Karpas-422 (cell line): Measurements from ENCODE around the gene COL13A1. TPM values are rescaled to one million over a fixed set of nuclear protein-coding genes. Genes with fewer than 3 reads are reported as not detected.

Experiments
- DNase-seq: peaks from one replicate; pipeline ENCODE4 v3.0.0-alpha.2; 2015
- H2AFZ ChIP-seq: fragments of 200-600 bp; sonication (generic); 2 replicates; pipeline ENCODE4 v1.6.1; 2014; ENCODE audit warnings: antibody characterized with exemption, low read length, mixed read lengths
- H3K27ac ChIP-seq: fragments of 200-600 bp; sonication (generic); 2 replicates; pipeline ENCODE4 v1.5.1; 2014; ENCODE audit warnings: mild to moderate bottlenecking, low read length, moderate library complexity
- H3K27me3 ChIP-seq: fragments of 200-600 bp; sonication (generic); 2 replicates; pipeline ENCODE4 v1.6.1; 2014; ENCODE audit warnings: low read length, mixed read lengths
- H3K36me3 ChIP-seq: fragments of 200-600 bp; sonication (generic); 2 replicates; pipeline ENCODE4 v1.6.1; 2014; ENCODE audit warnings: low read length, mixed read lengths; ENCODE audit not compliant: insufficient read depth
- H3K4me1 ChIP-seq: fragments of 200-600 bp; sonication (generic); 2 replicates; pipeline ENCODE4 v1.6.1; 2014; ENCODE audit warnings: mild to moderate bottlenecking, low read length, mixed read lengths
- H3K4me2 ChIP-seq: fragments of 200-600 bp; sonication (generic); 2 replicates; pipeline ENCODE4 v1.6.1; 2014; ENCODE audit warnings: low read length, low read depth, mild to moderate bottlenecking; ENCODE audit not compliant: poor library complexity, severe bottlenecking
- H3K4me3 ChIP-seq: fragments of 200-600 bp; sonication (generic); 2 replicates; pipeline ENCODE4 v1.5.1; 2014; ENCODE audit warnings: mild to moderate bottlenecking, antibody characterized with exemption, low read length, mixed read lengths
- H3K79me2 ChIP-seq: fragments of 200-600 bp; sonication (generic); 2 replicates; pipeline ENCODE4 v1.6.1; 2014; ENCODE audit warnings: mild to moderate bottlenecking, low read length, mixed read lengths
- H3K9ac ChIP-seq: fragments of 200-600 bp; sonication (generic); 2 replicates; pipeline ENCODE4 v1.6.0; 2014; ENCODE audit warnings: low read length
- H3K9me2 ChIP-seq: fragments of 200-600 bp; sonication (generic), shearing (Covaris generic); replicated peaks from 2 replicates; pipeline ENCODE4 v1.6.0; 2014; ENCODE audit warnings: mild to moderate bottlenecking, low read length, moderate library complexity; ENCODE audit not compliant: insufficient read depth
- H3K9me3 ChIP-seq: fragments of 300-700, 200-600 bp; sonication (generic); 2 replicates; pipeline ENCODE4 v1.6.1; 2014; ENCODE audit warnings: low read length, mixed read lengths
- H4K20me1 ChIP-seq: fragments of 200-600 bp; sonication (generic); 2 replicates; pipeline ENCODE4 v1.6.1; 2014; ENCODE audit warnings: mild to moderate bottlenecking, antibody characterized with exemption, low read length, low read depth; ENCODE audit not compliant: insufficient read depth
- total RNA-seq: library from RNA; depleted of rRNA; stranded (reverse); fragments of >200 nt; shearing (Covaris generic); gene quantifications from 2 replicates; pipeline ENCODE4 v1.2.3, GENCODE V29; 2014; ENCODE audit warnings: low replicate concordance

Gene COL13A1
- total RNA-seq, 1 experiment from 2014 or later, result not detected

DNA sequence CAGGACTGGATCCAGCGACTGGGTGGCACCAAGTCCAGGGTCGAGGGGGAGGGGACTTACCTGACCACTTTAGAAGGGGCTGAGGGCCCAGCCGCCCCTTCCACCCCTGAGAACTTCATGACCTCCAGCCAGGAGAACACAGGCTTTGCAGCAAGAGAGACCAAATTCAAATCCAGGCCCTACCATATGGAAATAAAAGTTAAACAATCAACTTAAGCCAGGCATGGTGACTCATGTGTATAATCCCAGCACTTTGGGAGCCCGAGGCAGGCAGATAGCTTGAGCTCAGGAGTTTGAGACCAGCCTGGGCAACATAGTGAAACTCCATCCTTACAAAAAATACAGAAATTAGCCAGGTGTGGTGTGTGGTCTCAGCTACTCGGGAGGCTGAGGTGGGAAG lies 61.9 kb downstream of the COL13A1 start:
- Histone ChIP-seq H3K4me1 (no peaks in the 10 kb centered on the region), H3K27me3 (no peaks in the 10 kb centered on the region), H3K9me2 (no peaks in the 10 kb centered on the region), H3K9ac (no peak overlapping the region), H4K20me1 (no peaks in the 10 kb centered on the region), H3K79me2 (no peaks in the 10 kb centered on the region), H3K4me3 (no peak overlapping the region), H2AFZ (no peak overlapping the region), H3K9me3 (no peaks in the 10 kb centered on the region), H3K36me3 (no peaks in the 10 kb centered on the region), H3K27ac (no peak overlapping the region), H3K4me2 (no peak overlapping the region)
- no peak for DNase-seq

- H3K79me2 ChIP-seq, result no peaks in the 10 kb centered on the region
- no peaks in the 10 kb centered on the region for H3K36me3 ChIP-seq
- no peaks in the 10 kb centered on the region for H3K27me3 ChIP-seq
- H3K4me2 ChIP-seq, result no peak overlapping the region
- no peak overlapping the region for H3K9ac ChIP-seq
- no peak overlapping the region for H3K27ac ChIP-seq
- no peaks in the 10 kb centered on the region for H4K20me1 ChIP-seq
- no peak for DNase-seq
- H3K9me3 ChIP-seq, result no peaks in the 10 kb centered on the region
- H3K4me3 ChIP-seq, result no peak overlapping the region
- no peaks in the 10 kb centered on the region for H3K9me2 ChIP-seq
- no peak overlapping the region for H2AFZ ChIP-seq
- no peaks in the 10 kb centered on the region for H3K4me1 ChIP-seq
Observed at GRCh38 chr10:69864321-69864720, 62.6 kb downstream of the COL13A1 start.

- no peak overlapping the region for H3K4me2 ChIP-seq
- no peaks in the 10 kb centered on the region for H3K79me2 ChIP-seq
- H3K27me3 ChIP-seq, result no peaks in the 10 kb centered on the region
- no peaks in the 10 kb centered on the region for H3K4me1 ChIP-seq
- H4K20me1 ChIP-seq, result no peaks in the 10 kb centered on the region
- H3K9me2 ChIP-seq, result no peaks in the 10 kb centered on the region
- H3K27ac ChIP-seq, result no peak overlapping the region
- no peaks in the 10 kb centered on the region for H3K9me3 ChIP-seq
- H3K9ac ChIP-seq, result no peak overlapping the region
- no peak overlapping the region for H2AFZ ChIP-seq
- no peaks in the 10 kb centered on the region for H3K36me3 ChIP-seq
- H3K4me3 ChIP-seq, result no peak overlapping the region
- DNase-seq, result no peak
Observed at GRCh38 chr10:69865450-69865849, 63.7 kb downstream of the COL13A1 start.

DNA sequence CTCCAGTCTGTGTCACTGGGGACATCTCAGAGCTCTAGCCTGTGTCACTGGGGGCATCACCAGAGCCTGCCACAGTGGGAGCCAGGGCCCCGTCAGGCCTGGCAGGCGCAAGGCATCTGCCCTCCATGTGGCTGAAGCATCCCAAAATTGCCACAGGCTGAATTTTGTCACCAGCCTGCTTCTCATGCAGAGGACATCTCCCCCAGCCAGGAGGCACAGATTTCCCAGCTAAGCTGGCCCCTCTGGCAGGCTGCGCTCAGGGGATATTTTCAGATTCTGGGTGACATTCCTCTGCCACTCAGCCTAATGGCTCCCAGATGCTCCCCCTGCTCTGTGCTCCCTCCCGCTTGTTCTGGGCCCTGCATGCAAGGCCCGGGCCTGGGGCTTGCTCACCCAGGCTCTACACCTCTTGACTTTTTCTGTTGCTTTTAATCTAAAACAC lies 64.6 kb downstream of the COL13A1 start:
- no peak overlapping the region for H3K27ac ChIP-seq
- H3K36me3 ChIP-seq, result no peaks in the 10 kb centered on the region
- no peak overlapping the region for H2AFZ ChIP-seq
- H3K4me3 ChIP-seq, result no peak overlapping the region
- H3K9me3 ChIP-seq, result no peaks in the 10 kb centered on the region
- H3K9ac ChIP-seq, result no peak overlapping the region
- H3K27me3 ChIP-seq, result no peaks in the 10 kb centered on the region
- no peaks in the 10 kb centered on the region for H3K79me2 ChIP-seq
- DNase-seq, result no peak
- H3K4me2 ChIP-seq, result no peak overlapping the region
- H4K20me1 ChIP-seq, result no peaks in the 10 kb centered on the region
- no peaks in the 10 kb centered on the region for H3K9me2 ChIP-seq
- H3K4me1 ChIP-seq, result no peaks in the 10 kb centered on the region

- H3K36me3 ChIP-seq, result no peaks in the 10 kb centered on the region
- no peaks in the 10 kb centered on the region for H3K9me3 ChIP-seq
Observed at GRCh38 chr10:69866688-69867461, 65.2 kb downstream of the COL13A1 start.

GRCh38 chr10:69867699-69868558 lies 66.2 kb downstream of the COL13A1 start:
- Histone ChIP-seq H2AFZ (no peak overlapping the region), H4K20me1 (no peaks in the 10 kb centered on the region), H3K4me2 (no peak overlapping the region), H3K4me3 (no peak overlapping the region), H3K4me1 (no peaks in the 10 kb centered on the region), H3K9me2 (no peaks in the 10 kb centered on the region), H3K79me2 (no peaks in the 10 kb centered on the region), H3K36me3 (no peaks in the 10 kb centered on the region), H3K9ac (no peak overlapping the region), H3K27ac (no peak overlapping the region), H3K9me3 (no peaks in the 10 kb centered on the region), H3K27me3 (no peaks in the 10 kb centered on the region)
- no peak for DNase-seq

More at GRCh38 chr10:69866688-69867461, 65.2 kb downstream of the COL13A1 start:
- Histone ChIP-seq H3K27ac (no peak overlapping the region), H3K4me1 (no peaks in the 10 kb centered on the region), H3K9me2 (no peaks in the 10 kb centered on the region), H3K9ac (no peak overlapping the region), H3K4me3 (no peak overlapping the region), H3K4me2 (no peak overlapping the region), H3K79me2 (no peaks in the 10 kb centered on the region), H3K27me3 (no peaks in the 10 kb centered on the region), H2AFZ (no peak overlapping the region), H4K20me1 (no peaks in the 10 kb centered on the region)
- no peak for DNase-seq

DNA sequence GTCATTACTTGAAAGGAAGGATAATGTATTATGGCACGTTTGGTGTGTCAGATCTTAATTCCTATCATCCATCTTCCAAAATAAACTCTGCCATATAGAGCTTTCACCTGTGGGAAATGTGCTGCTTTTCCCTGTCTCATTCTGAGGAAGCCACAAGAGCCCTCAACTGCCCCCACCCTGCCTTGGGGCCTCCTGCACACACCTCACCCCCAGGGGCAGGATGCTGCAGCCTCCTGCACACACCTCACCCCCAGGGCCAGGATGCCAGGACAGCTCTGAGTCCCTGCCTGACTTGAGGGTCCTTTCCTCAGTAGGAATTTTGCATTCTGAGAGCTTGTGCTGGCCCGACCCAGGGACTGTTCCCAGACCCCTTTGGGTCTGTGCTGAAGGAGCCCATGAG lies 67.1 kb downstream of the COL13A1 start:
- no peak overlapping the region for H3K9ac ChIP-seq

DNA sequence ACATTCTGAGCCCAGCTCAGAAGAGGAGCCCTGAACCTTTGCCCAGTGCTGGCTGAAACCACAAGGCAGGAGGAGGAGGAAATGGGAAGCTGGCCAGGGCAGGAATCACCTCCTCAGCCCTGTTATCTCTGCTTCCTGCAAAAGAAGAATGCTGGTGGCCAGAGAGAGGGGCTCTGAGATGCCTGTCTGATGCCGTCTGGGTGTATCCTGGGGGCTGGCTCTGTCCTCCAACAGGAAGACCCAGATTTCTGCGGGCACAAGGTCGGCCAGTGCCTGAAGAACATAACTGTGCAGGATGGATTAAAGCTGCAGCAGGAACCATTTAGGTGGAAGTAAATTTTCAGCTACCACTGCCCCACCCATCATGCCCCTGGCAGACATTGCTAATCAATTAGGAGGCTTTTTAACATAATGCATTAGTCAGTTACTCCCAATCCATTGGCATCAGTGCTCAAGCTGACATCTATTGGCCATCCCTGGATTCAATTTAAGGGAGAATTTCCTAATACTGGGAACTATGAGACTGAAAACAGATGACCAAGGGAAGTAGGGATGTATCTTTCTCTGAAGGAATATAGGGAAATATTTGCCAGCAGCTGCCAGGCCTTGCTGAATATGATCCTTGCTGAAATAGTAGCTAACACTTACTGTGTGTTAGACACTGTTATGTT lies 67.7 kb downstream of the COL13A1 start:
- Histone ChIP-seq H3K4me2 (no peak overlapping the region), H3K27me3 (no peaks in the 10 kb centered on the region), H3K79me2 (no peaks in the 10 kb centered on the region), H3K36me3 (no peaks in the 10 kb centered on the region), H3K4me1 (no peaks in the 10 kb centered on the region), H4K20me1 (no peaks in the 10 kb centered on the region), H3K9ac (no peak overlapping the region), H3K27ac (no peak overlapping the region), H3K9me3 (no peaks in the 10 kb centered on the region), H2AFZ (no peak overlapping the region), H3K4me3 (no peak overlapping the region), H3K9me2 (no peaks in the 10 kb centered on the region)
- DNase-seq, result no peak

More for the DNA sequence above, 67.1 kb downstream of the COL13A1 start:
- Histone ChIP-seq H3K4me1 (no peaks in the 10 kb centered on the region), H3K4me2 (no peak overlapping the region), H3K27me3 (no peaks in the 10 kb centered on the region), H3K79me2 (no peaks in the 10 kb centered on the region), H3K9me3 (no peaks in the 10 kb centered on the region), H3K27ac (no peak overlapping the region), H4K20me1 (no peaks in the 10 kb centered on the region), H3K9me2 (no peaks in the 10 kb centered on the region), H3K36me3 (no peaks in the 10 kb centered on the region), H3K4me3 (no peak overlapping the region), H2AFZ (no peak overlapping the region)
- DNase-seq, result no peak
